Colonic mucosa (tissue), 4 donors: ENCODE data around the gene CETP. TPM values are rescaled to one million over a fixed set of nuclear protein-coding genes. Genes with fewer than 3 reads are reported as not detected.

Experiments
- DNase-seq: peaks from one replicate; pipeline ENCODE4 v3.0.0-alpha.2; 2020
- H3K27ac ChIP-seq: fragments of 200-600 bp; one replicate; pipeline ENCODE4 v1.8.0; 2021
- H3K27me3 ChIP-seq: fragments of 200-600 bp; one replicate; pipeline ENCODE4 v1.8.0; 2021
- H3K36me3 ChIP-seq: fragments of 200-600 bp; one replicate; pipeline ENCODE4 v1.8.0; 2021
- H3K4me1 ChIP-seq: fragments of 200-600 bp; one replicate; pipeline ENCODE4 v1.8.0; 2021; ENCODE audit warnings: mild to moderate bottlenecking
- H3K4me3 ChIP-seq: fragments of 200-600 bp; one replicate; pipeline ENCODE4 v1.8.0; 2021
- H3K9ac ChIP-seq, 2 donors: one replicate each; pipeline ENCODE4 v1.7.0; 2013; ENCODE audit warnings: control low read depth in 2 of 2, low read depth in 2 of 2, low read length in 2 of 2
- H3K9me3 ChIP-seq: fragments of 200-600 bp; one replicate; pipeline ENCODE4 v1.8.0; 2021
- intact Hi-C: fragments of 100-400 bp; cut with DNase I; formaldehyde crosslinking; loops from one replicate; pipeline ENCODE4 v1.14.1; 2022
- total RNA-seq, 2 donors: library from RNA; stranded (reverse); fragmentation: NEBNext Ultra II Directional in 1 of 2; extraction: Animal tissue kit (Norgen Biotek cat#: 25700) in 1 of 2; gene quantifications; one replicate each; pipeline ENCODE4 v1.2.1, GENCODE V29; 2021
- TF ChIP-seq, protein P1 (sequence below): fragments of 200-600 bp; IDR thresholded peaks from one replicate; pipeline ENCODE4 v1.8.0; 2022; ENCODE audit warnings: antibody characterized with exemption, mild to moderate bottlenecking
- donor health status: healthy.
- donor health status: DM: no; HTN: no; CAD: no.
- donor health status: DM: no; HTN: no; CAD: no.

Gene CETP
- total RNA-seq, 2 donors from 2014 or later: not detected

DNA sequence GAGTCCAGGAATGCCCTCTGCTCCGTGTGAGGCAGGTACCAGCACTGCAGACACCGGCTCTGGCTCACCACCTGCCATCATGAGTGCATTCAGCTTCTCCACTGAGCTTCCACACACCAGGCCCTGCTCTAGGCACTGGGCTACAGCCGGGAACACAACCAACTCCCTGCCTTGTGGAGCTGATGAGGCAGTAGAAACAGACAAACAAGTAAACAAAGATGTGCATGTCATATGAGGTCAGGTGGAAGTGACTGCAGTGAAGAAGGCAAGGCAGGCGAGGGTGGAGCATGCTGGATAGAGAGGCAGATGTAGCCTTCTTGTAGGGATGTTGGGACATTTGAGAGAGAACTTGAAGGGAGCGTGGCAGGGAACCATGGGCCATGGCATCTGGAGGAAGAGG is 32.6 kb downstream of the CETP start:
- Histone ChIP-seq H3K36me3 (no peaks in the 10 kb centered on the region), H3K4me1 (peaks cover 10% of the 10 kb centered on the region), H3K27ac (no peak overlapping the region), H3K27me3 (no peaks in the 10 kb centered on the region), H3K9me3 (no peaks in the 10 kb centered on the region), H3K9ac (no peak overlapping the region), H3K4me3 (no peak overlapping the region)
- DNase-seq: no peak
- TF ChIP-seq, protein P1, sequence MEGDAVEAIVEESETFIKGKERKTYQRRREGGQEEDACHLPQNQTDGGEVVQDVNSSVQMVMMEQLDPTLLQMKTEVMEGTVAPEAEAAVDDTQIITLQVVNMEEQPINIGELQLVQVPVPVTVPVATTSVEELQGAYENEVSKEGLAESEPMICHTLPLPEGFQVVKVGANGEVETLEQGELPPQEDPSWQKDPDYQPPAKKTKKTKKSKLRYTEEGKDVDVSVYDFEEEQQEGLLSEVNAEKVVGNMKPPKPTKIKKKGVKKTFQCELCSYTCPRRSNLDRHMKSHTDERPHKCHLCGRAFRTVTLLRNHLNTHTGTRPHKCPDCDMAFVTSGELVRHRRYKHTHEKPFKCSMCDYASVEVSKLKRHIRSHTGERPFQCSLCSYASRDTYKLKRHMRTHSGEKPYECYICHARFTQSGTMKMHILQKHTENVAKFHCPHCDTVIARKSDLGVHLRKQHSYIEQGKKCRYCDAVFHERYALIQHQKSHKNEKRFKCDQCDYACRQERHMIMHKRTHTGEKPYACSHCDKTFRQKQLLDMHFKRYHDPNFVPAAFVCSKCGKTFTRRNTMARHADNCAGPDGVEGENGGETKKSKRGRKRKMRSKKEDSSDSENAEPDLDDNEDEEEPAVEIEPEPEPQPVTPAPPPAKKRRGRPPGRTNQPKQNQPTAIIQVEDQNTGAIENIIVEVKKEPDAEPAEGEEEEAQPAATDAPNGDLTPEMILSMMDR: no peak
- intact Hi-C loops: no loop called here

DNA sequence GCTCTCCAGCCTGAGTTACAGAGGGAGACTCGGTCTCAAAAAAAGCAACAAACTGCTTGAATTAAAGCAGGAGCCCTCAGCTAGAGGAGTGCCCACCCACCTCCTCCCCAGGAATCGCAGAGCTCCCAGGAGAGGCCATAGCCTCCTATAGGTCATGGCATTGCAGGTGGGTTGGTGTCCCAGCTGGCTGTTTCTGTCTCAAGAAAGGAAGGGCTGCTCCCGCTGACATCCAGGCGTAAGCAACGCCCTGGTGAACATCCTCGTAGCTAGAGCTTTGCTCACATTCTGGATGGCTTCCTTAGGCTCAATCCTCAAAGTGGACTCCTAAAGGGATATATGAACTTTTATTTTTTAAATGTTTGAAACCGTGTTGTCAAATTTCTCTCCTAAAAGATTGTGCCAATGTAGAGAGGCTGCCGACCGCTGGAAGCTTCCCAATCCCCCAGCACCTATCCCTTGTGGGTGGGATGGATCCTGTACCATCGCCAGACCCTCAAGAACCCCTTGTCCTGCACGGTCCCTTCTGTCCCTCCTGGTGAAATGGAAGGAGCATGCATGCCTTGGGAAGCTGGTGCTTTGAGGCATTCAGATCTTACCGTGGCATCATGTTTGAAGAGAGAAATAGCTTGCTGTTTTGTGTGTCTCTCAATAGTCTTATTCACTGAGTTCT is 33.5 kb downstream of the CETP start:
- Histone ChIP-seq H3K27me3 (no peaks in the 10 kb centered on the region), H3K27ac (no peak overlapping the region), H3K9me3 (no peaks in the 10 kb centered on the region), H3K4me1 (peaks cover 13% of the 10 kb centered on the region), H3K4me3 (no peak overlapping the region), H3K9ac (no peak overlapping the region), H3K36me3 (no peaks in the 10 kb centered on the region)
- intact Hi-C loops: no loop called here
- TF ChIP-seq, protein P1: no peak
- no peak for DNase-seq

DNA sequence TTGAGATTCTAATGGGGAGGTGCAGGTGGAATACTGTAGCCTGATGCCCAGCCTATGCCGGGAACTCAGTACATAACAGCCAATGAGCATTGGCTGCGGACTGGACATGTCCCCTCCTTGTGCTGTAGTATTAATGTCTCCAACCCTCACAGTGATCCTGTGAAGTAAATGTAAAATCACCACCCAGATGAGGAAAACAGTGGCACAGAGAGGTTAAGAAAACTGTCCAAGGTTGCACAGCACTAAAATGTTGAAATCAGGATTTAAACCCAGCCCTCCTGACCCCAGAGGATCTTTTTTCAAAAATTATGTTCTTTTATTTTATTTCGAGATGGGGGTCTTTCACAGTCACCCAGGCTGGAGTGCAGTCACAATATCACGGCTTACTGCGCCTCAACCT is 35.5 kb downstream of the CETP start:
- H3K4me1 ChIP-seq: peaks cover 5% of the 10 kb centered on the region
- TF ChIP-seq, protein P1: no peak

GRCh38 chr16:56997931-56998330 is 36.2 kb downstream of the CETP start:
- no peaks in the 10 kb centered on the region for H3K36me3 ChIP-seq
- TF ChIP-seq, protein P1: no peak
- intact Hi-C loops: no loop called here
- no peak overlapping the region for H3K27ac ChIP-seq
- no peak overlapping the region for H3K4me3 ChIP-seq
- no peak for DNase-seq
- H3K27me3 ChIP-seq: no peaks in the 10 kb centered on the region
- no peak overlapping the region for H3K9ac ChIP-seq
- H3K9me3 ChIP-seq: no peaks in the 10 kb centered on the region
- peaks cover 3% of the 10 kb centered on the region for H3K4me1 ChIP-seq

More for the DNA sequence above, 35.5 kb downstream of the CETP start:
- H3K4me3 ChIP-seq: no peak overlapping the region
- H3K9ac ChIP-seq: no peak overlapping the region
- H3K27ac ChIP-seq: no peak overlapping the region
- no peaks in the 10 kb centered on the region for H3K9me3 ChIP-seq
- intact Hi-C loops: no loop called here
- H3K27me3 ChIP-seq: no peaks in the 10 kb centered on the region
- no peak for DNase-seq
- H3K36me3 ChIP-seq: no peaks in the 10 kb centered on the region

DNA sequence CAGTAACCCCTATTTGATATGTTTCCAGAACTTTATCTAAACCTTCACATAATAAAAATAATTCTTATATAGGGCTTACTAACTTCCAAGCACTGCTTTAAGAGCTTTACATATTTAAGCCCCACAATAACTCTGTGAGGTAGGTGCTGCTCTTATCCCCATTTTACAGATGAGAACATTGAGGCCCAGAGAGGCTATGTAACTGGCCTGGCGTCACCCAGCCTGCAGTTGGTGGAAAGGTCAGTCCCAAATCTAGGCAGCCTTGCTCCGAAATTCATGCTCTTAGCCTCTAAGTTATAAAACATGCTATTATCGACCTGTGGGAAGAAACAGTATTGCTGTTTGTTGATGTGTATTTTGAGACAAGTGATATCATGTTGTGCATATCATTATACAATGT is 36.6 kb downstream of the CETP start:
- peaks cover 3% of the 10 kb centered on the region for H3K4me1 ChIP-seq
- TF ChIP-seq, protein P1: no peak
- H3K27me3 ChIP-seq: no peaks in the 10 kb centered on the region
- H3K9ac ChIP-seq: no peak overlapping the region
- no peaks in the 10 kb centered on the region for H3K9me3 ChIP-seq
- intact Hi-C loops: no loop called here
- DNase-seq: no peak
- no peaks in the 10 kb centered on the region for H3K36me3 ChIP-seq
- no peak overlapping the region for H3K27ac ChIP-seq
- H3K4me3 ChIP-seq: no peak overlapping the region
